Osteocyte (in vitro differentiated cells): ENCODE measurements around the gene PLEKHA1. TPM values are rescaled to one million over a fixed set of nuclear protein-coding genes. Genes with fewer than 3 reads are reported as not detected.

Experiments
- DNase-seq: peaks from one replicate; pipeline ENCODE4 v3.0.0; 2021; ENCODE audit warnings: mixed read lengths; ENCODE audit not compliant: unreplicated experiment; ENCODE audit errors: extremely low spot score
- H3K27ac Mint-ChIP-seq: one replicate; pipeline ENCODE4 v1.8.0; 2021; ENCODE audit warnings: mild to moderate bottlenecking, mixed read lengths; ENCODE audit not compliant: unreplicated experiment
- H3K27me3 Mint-ChIP-seq: one replicate; pipeline ENCODE4 v1.8.0; 2021; ENCODE audit warnings: mixed read lengths; ENCODE audit not compliant: unreplicated experiment
- H3K36me3 Mint-ChIP-seq: one replicate; pipeline ENCODE4 v1.8.0; 2021; ENCODE audit warnings: mixed read lengths; ENCODE audit not compliant: unreplicated experiment
- H3K4me1 Mint-ChIP-seq: one replicate; pipeline ENCODE4 v1.8.0; 2021; ENCODE audit warnings: mixed read lengths; ENCODE audit not compliant: unreplicated experiment
- H3K4me3 Mint-ChIP-seq: one replicate; pipeline ENCODE4 v1.8.0; 2021; ENCODE audit warnings: mild to moderate bottlenecking, moderate library complexity, mixed read lengths; ENCODE audit not compliant: unreplicated experiment
- H3K9me3 Mint-ChIP-seq: one replicate; pipeline ENCODE4 v1.8.0; 2021; ENCODE audit warnings: mixed read lengths; ENCODE audit not compliant: unreplicated experiment
- total RNA-seq: library from RNA; stranded (reverse); gene quantifications from 2 replicates; pipeline ENCODE4 v1.2.1, GENCODE V29; 2021
- TF ChIP-seq, protein P1 (sequence below): fragments of 200-600 bp; sonication (generic); IDR thresholded peaks from 2 replicates; pipeline ENCODE4 v1.5.0; 2021; ENCODE audit warnings: antibody characterized with exemption, mild to moderate bottlenecking, moderate library complexity

The PLEKHA1 gene
- total RNA-seq, 1 donor from 2014 or later: 62.8 TPM

DNA sequence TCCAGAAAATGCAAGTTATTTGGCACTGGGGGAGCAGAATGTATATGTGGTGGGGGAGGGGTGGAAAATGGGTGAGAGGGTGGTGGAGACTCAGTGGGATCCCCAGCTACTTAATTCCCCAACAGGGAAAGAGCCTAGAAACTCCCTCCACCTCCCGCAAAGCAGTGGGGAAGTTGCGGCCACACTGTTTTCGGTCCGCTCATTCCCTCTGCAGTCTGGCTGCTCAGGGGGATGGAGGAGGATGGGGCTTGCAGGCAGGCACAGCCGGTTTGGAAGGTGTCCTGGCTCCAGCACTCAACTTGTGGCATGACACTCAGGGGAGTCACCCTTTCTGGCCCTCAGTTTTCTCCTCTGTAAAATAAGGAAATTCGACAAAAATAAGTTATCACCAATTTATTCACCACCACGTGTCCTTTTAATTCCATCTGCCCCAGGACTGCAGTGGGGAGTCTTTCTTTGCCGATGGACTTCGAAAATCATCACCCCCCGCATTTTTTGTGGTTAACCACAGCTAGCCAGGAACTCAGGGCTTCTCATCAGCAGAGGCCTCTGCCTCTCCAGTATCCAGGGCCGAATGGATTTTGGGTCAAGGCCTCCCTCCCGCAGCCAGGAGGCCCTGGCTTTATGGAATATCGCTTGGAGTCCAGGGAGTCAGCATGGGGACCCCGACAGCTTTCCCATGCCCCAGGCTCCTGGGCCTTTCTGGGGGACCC is 85.2 kb downstream of the PLEKHA1 start:
- H3K4me3 Mint-ChIP-seq: peak overlapping the region; percentile 38
- H3K27ac Mint-ChIP-seq: peak overlapping the region; percentile 78
- no peaks in the 10 kb centered on the region for H3K27me3 Mint-ChIP-seq
- TF ChIP-seq, protein P1, sequence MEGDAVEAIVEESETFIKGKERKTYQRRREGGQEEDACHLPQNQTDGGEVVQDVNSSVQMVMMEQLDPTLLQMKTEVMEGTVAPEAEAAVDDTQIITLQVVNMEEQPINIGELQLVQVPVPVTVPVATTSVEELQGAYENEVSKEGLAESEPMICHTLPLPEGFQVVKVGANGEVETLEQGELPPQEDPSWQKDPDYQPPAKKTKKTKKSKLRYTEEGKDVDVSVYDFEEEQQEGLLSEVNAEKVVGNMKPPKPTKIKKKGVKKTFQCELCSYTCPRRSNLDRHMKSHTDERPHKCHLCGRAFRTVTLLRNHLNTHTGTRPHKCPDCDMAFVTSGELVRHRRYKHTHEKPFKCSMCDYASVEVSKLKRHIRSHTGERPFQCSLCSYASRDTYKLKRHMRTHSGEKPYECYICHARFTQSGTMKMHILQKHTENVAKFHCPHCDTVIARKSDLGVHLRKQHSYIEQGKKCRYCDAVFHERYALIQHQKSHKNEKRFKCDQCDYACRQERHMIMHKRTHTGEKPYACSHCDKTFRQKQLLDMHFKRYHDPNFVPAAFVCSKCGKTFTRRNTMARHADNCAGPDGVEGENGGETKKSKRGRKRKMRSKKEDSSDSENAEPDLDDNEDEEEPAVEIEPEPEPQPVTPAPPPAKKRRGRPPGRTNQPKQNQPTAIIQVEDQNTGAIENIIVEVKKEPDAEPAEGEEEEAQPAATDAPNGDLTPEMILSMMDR: no peak
- DNase-seq: no peak
- peaks cover 9% of the 10 kb centered on the region for H3K36me3 Mint-ChIP-seq
- H3K4me1 Mint-ChIP-seq: peaks cover 56% of the 10 kb centered on the region
- no peaks in the 10 kb centered on the region for H3K9me3 Mint-ChIP-seq

DNA sequence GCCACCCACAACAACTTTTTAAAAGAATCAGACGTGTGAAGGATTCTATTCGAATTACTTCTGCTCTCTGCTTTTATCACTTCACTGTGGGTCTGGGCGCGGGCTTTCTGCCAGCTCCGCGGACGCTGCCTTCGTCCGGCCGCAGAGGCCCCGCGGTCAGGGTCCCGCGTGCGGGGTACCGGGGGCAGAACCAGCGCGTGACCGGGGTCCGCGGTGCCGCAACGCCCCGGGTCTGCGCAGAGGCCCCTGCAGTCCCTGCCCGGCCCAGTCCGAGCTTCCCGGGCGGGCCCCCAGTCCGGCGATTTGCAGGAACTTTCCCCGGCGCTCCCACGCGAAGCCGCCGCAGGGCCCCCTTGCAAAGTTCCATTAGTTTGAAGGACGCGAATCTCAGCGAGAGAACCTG is 86.4 kb downstream of the PLEKHA1 start:
- TF ChIP-seq, protein P1: no peak
- H3K27me3 Mint-ChIP-seq: no peaks in the 10 kb centered on the region
- peak overlapping the region; percentile 55 for H3K4me3 Mint-ChIP-seq
- H3K9me3 Mint-ChIP-seq: no peaks in the 10 kb centered on the region
- H3K36me3 Mint-ChIP-seq: peaks cover 19% of the 10 kb centered on the region
- peak overlapping the region; percentile 74 for H3K27ac Mint-ChIP-seq
- DNase-seq: peak; percentile 84
- H3K4me1 Mint-ChIP-seq: peaks cover 56% of the 10 kb centered on the region

DNA sequence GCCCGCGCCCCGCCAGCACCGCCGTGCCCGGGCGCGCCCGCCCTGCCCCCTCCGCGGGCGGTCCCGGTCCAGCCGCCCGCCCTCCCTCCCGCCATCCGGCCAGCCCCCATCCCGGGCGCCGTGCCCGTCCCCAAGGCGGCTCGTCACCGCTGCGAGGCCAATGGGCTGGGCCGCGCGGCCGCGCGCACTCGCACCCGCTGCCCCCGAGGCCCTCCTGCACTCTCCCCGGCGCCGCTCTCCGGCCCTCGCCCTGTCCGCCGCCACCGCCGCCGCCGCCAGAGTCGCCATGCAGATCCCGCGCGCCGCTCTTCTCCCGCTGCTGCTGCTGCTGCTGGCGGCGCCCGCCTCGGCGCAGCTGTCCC is 86.8 kb downstream of the PLEKHA1 start, which contains the start of gene HTRA1:
Gene HTRA1, plus strand, starts transcription at position 187 of the 362 bp plus-strand sequence. Its CDS starts 100 bp downstream, at position 287.
- no peaks in the 10 kb centered on the region for H3K27me3 Mint-ChIP-seq
- H3K9me3 Mint-ChIP-seq: no peaks in the 10 kb centered on the region
- H3K4me1 Mint-ChIP-seq: peaks cover 61% of the 10 kb centered on the region
- H3K36me3 Mint-ChIP-seq: peaks cover 19% of the 10 kb centered on the region
- peak within 1 kb of the TSS; percentile 88 for H3K27ac Mint-ChIP-seq
- peak within 1 kb of the TSS; percentile 90 for H3K4me3 Mint-ChIP-seq
- TF ChIP-seq, protein P1: no peak
- peak; percentile 93 for DNase-seq

DNA sequence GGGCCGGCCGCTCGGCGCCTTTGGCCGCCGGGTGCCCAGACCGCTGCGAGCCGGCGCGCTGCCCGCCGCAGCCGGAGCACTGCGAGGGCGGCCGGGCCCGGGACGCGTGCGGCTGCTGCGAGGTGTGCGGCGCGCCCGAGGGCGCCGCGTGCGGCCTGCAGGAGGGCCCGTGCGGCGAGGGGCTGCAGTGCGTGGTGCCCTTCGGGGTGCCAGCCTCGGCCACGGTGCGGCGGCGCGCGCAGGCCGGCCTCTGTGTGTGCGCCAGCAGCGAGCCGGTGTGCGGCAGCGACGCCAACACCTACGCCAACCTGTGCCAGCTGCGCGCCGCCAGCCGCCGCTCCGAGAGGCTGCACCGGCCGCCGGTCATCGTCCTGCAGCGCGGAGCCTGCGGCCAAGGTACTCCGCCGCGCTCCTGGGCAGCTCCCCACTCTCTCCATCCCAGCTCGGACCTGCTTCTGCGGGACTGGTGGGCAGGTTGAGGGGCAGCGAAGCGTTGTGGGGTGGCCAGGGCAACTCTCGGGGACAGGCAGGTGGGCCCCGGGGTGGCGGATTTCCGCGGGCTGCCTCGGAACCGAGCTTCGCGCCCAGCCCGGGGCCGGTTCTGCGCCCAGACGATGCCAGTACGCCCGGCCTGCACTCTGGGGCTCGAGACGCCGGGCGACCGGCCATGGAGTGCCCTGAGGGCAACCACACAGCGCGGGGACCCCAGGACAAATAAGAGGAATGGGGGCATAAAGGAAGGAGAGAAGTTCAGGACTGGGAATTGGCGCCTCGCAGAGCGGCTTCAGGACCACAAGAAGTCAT is 87.4 kb downstream of the PLEKHA1 start:
- H3K27me3 Mint-ChIP-seq: no peaks in the 10 kb centered on the region
- H3K4me1 Mint-ChIP-seq: peaks cover 63% of the 10 kb centered on the region
- H3K27ac Mint-ChIP-seq: peak overlapping the region; percentile 88

More for the DNA sequence above, 87.4 kb downstream of the PLEKHA1 start:
- no peaks in the 10 kb centered on the region for H3K9me3 Mint-ChIP-seq
- peak overlapping the region; percentile 90 for H3K4me3 Mint-ChIP-seq
- peaks cover 22% of the 10 kb centered on the region for H3K36me3 Mint-ChIP-seq
- no peak for DNase-seq
- TF ChIP-seq, protein P1: no peak
